GM23248 (cell line): Measurements from ENCODE around the gene DIP2C. TPM values are rescaled to one million over a fixed set of nuclear protein-coding genes. Genes with fewer than 3 reads are reported as not detected.
"Not testable (repeated sequence)": the region's sequence is repeated elsewhere in the genome, so short reads cannot be mapped to it uniquely, and the experiment has no call there.

Experiments used
- DNase-seq: peaks from one replicate; pipeline ENCODE4 v3.0.0-alpha.2; 2015
- H2AFZ ChIP-seq: fragments of 200-600 bp; sonication (generic); 2 replicates; pipeline ENCODE4 v1.6.1; 2016; ENCODE audit warnings: antibody characterized with exemption
- H3F3A ChIP-seq: fragments of 200-600 bp; sonication (generic); 2 replicates; pipeline ENCODE4 v1.6.1; 2016; ENCODE audit warnings: mild to moderate bottlenecking, antibody characterized with exemption, mixed run types; ENCODE audit not compliant: insufficient read depth
- H3K27ac ChIP-seq: fragments of 200-600 bp; sonication (generic); 2 replicates; pipeline ENCODE4 v1.5.1; 2016; ENCODE audit warnings: mild to moderate bottlenecking
- H3K27me3 ChIP-seq: fragments of 200-600 bp; sonication (generic); replicated peaks from 2 replicates; pipeline ENCODE4 v1.6.1; 2016; ENCODE audit warnings: mild to moderate bottlenecking; ENCODE audit not compliant: insufficient read depth
- H3K36me3 ChIP-seq: fragments of 200-600 bp; sonication (generic); 2 replicates; pipeline ENCODE4 v1.6.1; 2016; ENCODE audit warnings: low read depth, mild to moderate bottlenecking
- H3K4me1 ChIP-seq: fragments of 200-600 bp; sonication (generic); 2 replicates; pipeline ENCODE4 v1.6.1; 2016; ENCODE audit warnings: mild to moderate bottlenecking; ENCODE audit not compliant: insufficient read depth
- H3K4me2 ChIP-seq: fragments of 200-600 bp; sonication (generic); one replicate; pipeline ENCODE4 v1.6.1; 2016; ENCODE audit warnings: mild to moderate bottlenecking; ENCODE audit not compliant: unreplicated experiment
- H3K4me3 ChIP-seq: fragments of 200-600 bp; sonication (generic); 2 replicates; pipeline ENCODE4 v1.5.1; 2016; ENCODE audit warnings: mild to moderate bottlenecking
- H3K79me2 ChIP-seq: fragments of 200-600 bp; sonication (generic); 2 replicates; pipeline ENCODE4 v1.6.1; 2016; ENCODE audit warnings: mild to moderate bottlenecking; ENCODE audit not compliant: insufficient read depth
- H3K9ac ChIP-seq: fragments of 200-600 bp; sonication (generic); 2 replicates; pipeline ENCODE4 v1.6.1; 2016; ENCODE audit warnings: mild to moderate bottlenecking
- H3K9me2 ChIP-seq: fragments of 200-600 bp; sonication (generic); 2 replicates; pipeline ENCODE4 v1.6.1; 2016; ENCODE audit warnings: mixed run types, mild to moderate bottlenecking, moderate library complexity; ENCODE audit not compliant: insufficient read depth
- H3K9me3 ChIP-seq: fragments of 200-600 bp; sonication (generic); one replicate; pipeline ENCODE4 v1.6.1; 2017; ENCODE audit warnings: low read depth
- H4K20me1 ChIP-seq: fragments of 200-600 bp; sonication (generic); 2 replicates; pipeline ENCODE4 v1.6.0; 2016; ENCODE audit not compliant: insufficient read depth
- EZH2 ChIP-seq: fragments of 200-600 bp; sonication (generic); IDR thresholded peaks from 2 replicates; pipeline ENCODE4 v1.6.1; 2018; ENCODE audit warnings: antibody characterized with exemption, mild to moderate bottlenecking; ENCODE audit not compliant: insufficient read depth, poor library complexity, severe bottlenecking
- EZH2phosphoT487 ChIP-seq: fragments of 200-600 bp; sonication (generic); IDR thresholded peaks from 2 replicates; pipeline ENCODE4 v1.6.1; 2018; ENCODE audit warnings: antibody characterized with exemption, moderate library complexity, mild to moderate bottlenecking, low read depth; ENCODE audit not compliant: insufficient read depth
- WGBS, 2 experiments: methylation state at CpG; one replicate each; pipeline ENCODE4 v1.1.6; 2015 to 2017; ENCODE audit warnings: low lambda C conversion rate in 2 of 2, low coverage in 1 of 2; ENCODE audit errors: missing lambda C conversion rate in 2 of 2; 5-methylcytosine and 5-hydroxymethylcytosine counted together
- in situ Hi-C: fragments of 300-500 bp; cut with MboI; formaldehyde crosslinking; loops from 2 replicates; pipeline ENCODE4 v1.15.0; 2020
- polyA plus RNA-seq: library from polyadenylated mRNA; unstranded; fragments of >200 nt; fragmentation: Nextera tagmentation; extraction: Ambion mirVana; gene quantifications from 2 replicates; pipeline ENCODE4 v1.2.1, GENCODE V29; 2016
- total RNA-seq: library from RNA; depleted of rRNA; stranded (reverse); fragments of >200 nt; shearing (Covaris generic); gene quantifications from 2 replicates; pipeline ENCODE4 v1.2.3, GENCODE V29; 2014

DIP2C gene
- total and polyA plus RNA-seq, 2 experiments from 2014 or later = 12.0 to 13.1 TPM

DNA sequence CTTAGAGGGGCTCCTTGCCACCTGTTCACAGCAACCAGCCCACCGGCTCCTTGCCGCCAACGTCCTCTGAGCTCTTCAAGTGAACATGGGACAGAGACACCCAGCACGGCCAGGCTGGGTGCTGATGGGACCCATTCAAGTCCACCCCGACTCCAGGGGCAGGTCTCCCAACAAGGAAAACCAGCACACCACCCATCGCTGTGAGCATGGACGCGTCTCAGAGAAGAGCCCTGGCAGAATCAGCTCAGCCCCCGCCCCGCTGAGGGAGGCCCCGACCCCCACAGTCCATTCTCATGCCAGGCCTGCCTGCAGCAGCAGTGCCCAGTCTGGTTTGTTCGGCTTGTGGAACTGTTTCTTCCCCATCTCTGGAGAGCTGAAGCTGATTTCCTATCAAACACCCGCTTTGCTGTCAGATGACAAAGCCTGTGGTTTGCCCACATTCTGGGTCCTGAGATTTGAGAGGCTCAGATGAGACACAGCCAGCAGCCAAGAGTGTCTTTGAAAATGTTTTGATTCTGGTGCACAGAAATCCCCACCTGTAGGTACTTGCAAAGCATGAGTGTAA lies 337.6 kb downstream of the DIP2C start:
- H3F3A ChIP-seq = no peaks in the 10 kb centered on the region
- H3K4me3 ChIP-seq = no peak overlapping the region
- no peaks in the 10 kb centered on the region for H4K20me1 ChIP-seq
- no peaks in the 10 kb centered on the region for H3K9me2 ChIP-seq
- no peak for DNase-seq
- no peak for TF ChIP-seq EZH2phosphoT487
- no peak for TF ChIP-seq EZH2
- no peaks in the 10 kb centered on the region for H3K4me1 ChIP-seq
- H3K9me3 ChIP-seq = no peaks in the 10 kb centered on the region
- H3K27me3 ChIP-seq = no peaks in the 10 kb centered on the region
- H3K27ac ChIP-seq = no peak overlapping the region
- no peaks in the 10 kb centered on the region for H3K79me2 ChIP-seq
- H3K36me3 ChIP-seq = peaks cover 10% of the 10 kb centered on the region; the same call in 1 of the 2 replicates
- in situ Hi-C loops = no loop called here
- no peak overlapping the region for H3K9ac ChIP-seq
- no peak overlapping the region for H3K4me2 ChIP-seq
- no peak overlapping the region for H2AFZ ChIP-seq
- WGBS, 2 experiments = 96 to 98% methylated on average over 8 to 13 of the region's 13 CpGs

DNA sequence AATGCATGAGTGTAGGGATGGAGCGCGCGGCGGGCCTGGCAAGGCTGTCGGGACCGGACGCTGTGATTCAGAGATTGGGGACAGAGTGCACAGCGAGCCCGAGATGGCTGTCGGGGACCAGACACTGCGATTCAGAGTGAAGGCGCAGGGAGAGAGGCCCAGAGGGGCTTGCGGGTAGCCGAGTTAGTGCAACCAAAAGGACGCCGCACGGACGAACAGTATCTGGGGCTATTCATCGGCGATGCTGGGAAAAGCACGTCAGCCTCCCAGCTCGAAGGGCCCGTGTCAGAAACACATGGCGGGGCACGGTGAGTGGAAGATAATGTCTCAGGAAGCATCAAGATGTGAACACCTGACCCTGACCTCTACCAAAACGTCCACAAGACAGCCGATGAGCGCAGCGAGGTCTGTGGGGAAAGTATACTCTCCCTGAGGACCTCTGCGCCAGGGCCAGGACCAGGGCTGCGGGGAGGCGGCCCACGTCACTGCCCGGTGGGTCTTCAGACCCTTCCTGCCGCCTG lies 338.4 kb downstream of the DIP2C start:
- Histone ChIP-seq H3K4me3 (no peak overlapping the region), H3K27ac (no peak overlapping the region), H3K9ac (no peak overlapping the region), H2AFZ (no peak overlapping the region), H3K4me1 (no peaks in the 10 kb centered on the region), H3K9me2 (no peaks in the 10 kb centered on the region), H3K27me3 (no peaks in the 10 kb centered on the region), H3F3A (no peaks in the 10 kb centered on the region), H3K79me2 (no peaks in the 10 kb centered on the region), H4K20me1 (no peaks in the 10 kb centered on the region), H3K9me3 (no peaks in the 10 kb centered on the region), H3K4me2 (no peak overlapping the region), H3K36me3 (peaks cover 10% of the 10 kb centered on the region; the same call in 1 of the 2 replicates)
- TF ChIP-seq EZH2 = no peak
- no peak for TF ChIP-seq EZH2phosphoT487
- no peak for DNase-seq
- WGBS, 2 experiments = 94% methylated on average over 35 of the region's 35 CpGs
- in situ Hi-C loops = no loop called here

DNA sequence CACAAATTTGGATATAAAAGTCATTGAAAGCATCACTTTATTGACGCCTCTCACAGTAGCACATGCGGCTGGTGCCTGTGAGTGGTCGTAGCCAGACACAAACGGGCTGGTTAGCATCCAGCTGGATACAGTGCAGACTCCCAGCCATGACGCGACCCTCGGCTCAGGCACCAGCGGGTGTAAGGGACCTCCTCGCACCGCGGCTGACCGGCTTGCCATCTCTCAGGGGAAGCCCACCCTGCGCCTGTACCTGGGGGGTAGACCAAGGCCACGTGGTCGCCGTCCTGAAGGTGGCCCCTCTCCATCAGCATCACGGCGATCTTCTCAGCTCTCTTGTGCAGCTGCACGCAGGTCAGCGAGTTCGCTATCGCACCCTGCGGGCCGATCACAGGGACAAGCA lies 340.4 kb downstream of the DIP2C start:
- H3K9me2 ChIP-seq = no peaks in the 10 kb centered on the region
- no peak overlapping the region for H3K4me2 ChIP-seq
- no peak for DNase-seq
- H2AFZ ChIP-seq = no peak overlapping the region
- no peaks in the 10 kb centered on the region for H3F3A ChIP-seq
- no peaks in the 10 kb centered on the region for H3K9me3 ChIP-seq
- no peaks in the 10 kb centered on the region for H3K4me1 ChIP-seq
- no peak overlapping the region for H3K27ac ChIP-seq
- no peaks in the 10 kb centered on the region; the same call in 1 of the 2 replicates for H3K36me3 ChIP-seq
- in situ Hi-C loops = no loop called here
- no peak overlapping the region for H3K4me3 ChIP-seq
- H3K79me2 ChIP-seq = no peaks in the 10 kb centered on the region
- H4K20me1 ChIP-seq = no peaks in the 10 kb centered on the region
- TF ChIP-seq EZH2phosphoT487 (no peak), EZH2 (no peak)
- no peaks in the 10 kb centered on the region for H3K27me3 ChIP-seq
- 94 to 96% methylated on average over 20 to 24 of the region's 24 CpGs for WGBS, 2 experiments
- H3K9ac ChIP-seq = no peak overlapping the region

DNA sequence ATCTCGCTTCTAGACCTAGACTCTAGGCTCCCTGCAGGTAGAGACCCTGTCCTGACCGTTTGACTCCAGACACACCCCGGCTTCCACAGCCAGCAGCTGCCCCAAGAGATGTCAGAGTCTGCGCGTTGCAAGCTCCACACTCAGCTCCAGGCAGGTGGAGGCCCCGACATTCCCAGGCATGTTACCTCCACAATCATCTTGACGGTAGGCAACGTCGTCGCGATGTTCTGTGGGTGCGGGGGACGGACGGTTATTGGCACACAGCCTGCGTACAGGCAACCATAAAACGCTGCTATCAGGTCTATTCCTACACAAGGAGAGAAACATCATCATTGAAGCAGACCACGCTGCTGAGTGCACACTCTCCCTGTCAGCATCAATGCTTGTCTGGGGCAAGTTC lies 341.0 kb downstream of the DIP2C start:
- no peaks in the 10 kb centered on the region; the same call in 1 of the 2 replicates for H3K36me3 ChIP-seq
- no peaks in the 10 kb centered on the region for H3K9me3 ChIP-seq
- no peaks in the 10 kb centered on the region for H3K27me3 ChIP-seq
- no peak overlapping the region for H2AFZ ChIP-seq
- H3K27ac ChIP-seq = no peak overlapping the region
- no peak overlapping the region for H3K4me2 ChIP-seq
- no peaks in the 10 kb centered on the region for H3K4me1 ChIP-seq
- no peak for DNase-seq
- WGBS, 2 experiments = 98 to 99% methylated on average over 15 to 17 of the region's 17 CpGs
- no peak overlapping the region for H3K4me3 ChIP-seq
- H3K9ac ChIP-seq = no peak overlapping the region
- no peak for TF ChIP-seq EZH2
- TF ChIP-seq EZH2phosphoT487 = no peak
- H3K9me2 ChIP-seq = no peaks in the 10 kb centered on the region
- no peaks in the 10 kb centered on the region for H4K20me1 ChIP-seq
- no peaks in the 10 kb centered on the region for H3F3A ChIP-seq
- in situ Hi-C loops = no loop called here
- no peaks in the 10 kb centered on the region for H3K79me2 ChIP-seq

DNA sequence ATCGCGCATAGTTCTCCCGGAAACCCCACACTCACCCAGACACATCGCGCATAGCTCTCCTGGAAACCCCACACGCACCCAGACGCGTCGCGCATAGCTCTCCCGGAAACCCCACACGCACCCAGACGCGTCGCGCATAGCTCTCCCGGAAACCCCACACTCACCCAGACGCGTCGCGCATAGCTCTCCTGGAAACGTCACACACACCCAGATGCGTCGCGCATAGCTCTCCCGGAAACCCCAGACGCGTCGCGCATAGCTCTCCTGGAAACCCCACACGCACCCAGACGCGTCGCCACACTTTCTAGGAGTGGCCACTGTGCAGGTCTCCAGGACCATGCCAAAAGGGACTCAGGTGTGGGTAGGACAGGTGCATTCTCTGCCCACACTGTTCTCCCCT lies 341.7 kb downstream of the DIP2C start:
- H3K79me2 ChIP-seq, H3K4me2 ChIP-seq, in situ Hi-C loops, DNase-seq, H4K20me1 ChIP-seq, H3K4me3 ChIP-seq, H3K9ac ChIP-seq, H3K9me2 ChIP-seq, H3K4me1 ChIP-seq, H3F3A ChIP-seq, H2AFZ ChIP-seq, H3K36me3 ChIP-seq, H3K9me3 ChIP-seq, H3K27me3 ChIP-seq, H3K27ac ChIP-seq: not testable (repeated sequence)
- 94 to 96% methylated on average over 17 to 34 of the region's 34 CpGs for WGBS, 2 experiments

DNA sequence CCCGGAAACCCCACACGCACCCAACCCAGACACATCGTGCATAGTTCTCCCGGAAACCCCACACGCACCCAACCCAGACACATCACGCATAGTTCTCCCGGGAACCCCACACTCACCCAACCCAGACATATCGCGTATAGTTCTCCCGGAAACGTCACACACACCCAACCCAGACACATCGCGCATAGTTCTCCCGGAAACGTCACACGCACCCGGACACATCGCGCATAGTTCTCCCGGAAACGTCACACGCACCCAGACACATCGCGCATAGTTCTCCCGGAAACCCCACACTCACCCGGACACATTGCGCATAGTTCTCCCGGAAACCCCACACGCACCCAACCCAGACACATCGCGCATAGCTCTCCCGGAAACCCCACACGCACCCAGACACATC lies 342.3 kb downstream of the DIP2C start:
- H2AFZ ChIP-seq, H3F3A ChIP-seq, H3K4me2 ChIP-seq, DNase-seq, H3K4me3 ChIP-seq, H3K9ac ChIP-seq, H3K9me2 ChIP-seq, H3K36me3 ChIP-seq, H3K27ac ChIP-seq, in situ Hi-C loops, H3K4me1 ChIP-seq, H3K27me3 ChIP-seq, H3K9me3 ChIP-seq, H3K79me2 ChIP-seq, H4K20me1 ChIP-seq: not testable (repeated sequence)
- 89% methylated on average over 33 of the region's 33 CpGs; no CpG with 5 or more reads in 1 of the 2 experiments for WGBS, 2 experiments
